GM12891 (cell line): Measurements from ENCODE around the gene PAFAH2.

Source experiments
- DNase-seq: peaks from one replicate; pipeline ENCODE4 v3.0.0; 2011; ENCODE audit warnings: low spot score; ENCODE audit not compliant: insufficient read length
- FAIRE-seq: peaks from 2 replicates; lab custom pipeline; 2011; peaks lifted over from hg19 to GRCh38; lab: Jason Lieb, UNC
- PAX5 ChIP-seq: IDR thresholded peaks from 2 replicates; pipeline ENCODE4 v1.6.1; 2011; ENCODE audit warnings: low read length, moderate library complexity, mild to moderate bottlenecking; ENCODE audit not compliant: insufficient read depth, severe bottlenecking
- POLR2A ChIP-seq: IDR thresholded peaks from 2 replicates; pipeline ENCODE4 v1.6.1; 2011; ENCODE audit warnings: low read depth, low read length, control low read depth
- POLR2AphosphoS5 ChIP-seq: IDR thresholded peaks from 2 replicates; pipeline ENCODE4 v1.6.1; 2011; ENCODE audit warnings: low read depth, low read length, control low read depth
- POU2F2 ChIP-seq: IDR thresholded peaks from 2 replicates; pipeline ENCODE4 v1.6.1; 2011; ENCODE audit warnings: low read depth, mild to moderate bottlenecking, control low read depth, low read length, moderate library complexity
- SPI1 ChIP-seq: IDR thresholded peaks from 2 replicates; pipeline ENCODE4 v1.6.1; 2011; ENCODE audit warnings: low read depth, low read length, control low read depth
- TAF1 ChIP-seq: IDR thresholded peaks from 2 replicates; pipeline ENCODE4 v1.6.1; 2011; ENCODE audit warnings: low read depth, low read length, control low read depth

Gene PAFAH2

GRCh38 chr1:25985670-25986069 lies 12.2 kb downstream of the PAFAH2 start:
- no peak for DNase-seq
- FAIRE-seq: no peak
- TF ChIP-seq TAF1: no peak

- FAIRE-seq (no peak), DNase-seq (no peak)
- TF ChIP-seq PAX5 (no peak), TAF1 (no peak), SPI1 (no peak), POU2F2 (no peak), POLR2A (no peak), POLR2AphosphoS5 (no peak)
Observed at GRCh38 chr1:25985171-25985570, 12.7 kb downstream of the PAFAH2 start.

- no peak for FAIRE-seq
- TF ChIP-seq TAF1 (no peak), SPI1 (no peak), POLR2A (no peak), PAX5 (no peak), POLR2AphosphoS5 (no peak), POU2F2 (no peak)
Observed at GRCh38 chr1:25979210-25979609, 18.7 kb downstream of the PAFAH2 start.

GRCh38 chr1:25978403-25978802 lies 19.5 kb downstream of the PAFAH2 start:
- DNase-seq (no peak), FAIRE-seq (peak; percentile 45)
- TF ChIP-seq SPI1 (no peak), PAX5 (no peak), POU2F2 (no peak), POLR2A (no peak), TAF1 (no peak), POLR2AphosphoS5 (no peak)

More at GRCh38 chr1:25979210-25979609, 18.7 kb downstream of the PAFAH2 start:
- DNase-seq: no peak

DNA sequence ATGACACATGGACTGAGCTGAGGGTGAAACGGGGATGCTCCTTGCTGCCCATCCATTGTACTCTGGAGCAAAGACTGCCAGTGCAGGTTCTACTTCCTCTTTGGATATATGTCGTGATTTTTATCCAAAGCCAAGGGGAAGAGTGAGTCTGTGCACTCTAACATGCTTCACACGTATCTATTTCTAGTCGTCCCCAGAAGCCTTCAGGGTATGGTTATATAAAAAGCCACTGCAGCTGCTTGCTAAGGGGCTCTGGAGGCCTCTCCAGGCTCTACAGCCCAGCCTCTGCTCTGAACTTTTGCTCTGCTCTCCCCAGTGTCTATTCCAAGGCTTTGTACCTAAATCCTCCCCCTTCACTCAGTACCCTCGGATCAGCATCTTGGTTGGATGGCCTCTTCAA lies 20.1 kb downstream of the PAFAH2 start:
- no peak for FAIRE-seq
- TF ChIP-seq TAF1 (no peak), SPI1 (no peak), POLR2AphosphoS5 (no peak), PAX5 (no peak), POU2F2 (no peak), POLR2A (no peak)
- no peak for DNase-seq

DNA sequence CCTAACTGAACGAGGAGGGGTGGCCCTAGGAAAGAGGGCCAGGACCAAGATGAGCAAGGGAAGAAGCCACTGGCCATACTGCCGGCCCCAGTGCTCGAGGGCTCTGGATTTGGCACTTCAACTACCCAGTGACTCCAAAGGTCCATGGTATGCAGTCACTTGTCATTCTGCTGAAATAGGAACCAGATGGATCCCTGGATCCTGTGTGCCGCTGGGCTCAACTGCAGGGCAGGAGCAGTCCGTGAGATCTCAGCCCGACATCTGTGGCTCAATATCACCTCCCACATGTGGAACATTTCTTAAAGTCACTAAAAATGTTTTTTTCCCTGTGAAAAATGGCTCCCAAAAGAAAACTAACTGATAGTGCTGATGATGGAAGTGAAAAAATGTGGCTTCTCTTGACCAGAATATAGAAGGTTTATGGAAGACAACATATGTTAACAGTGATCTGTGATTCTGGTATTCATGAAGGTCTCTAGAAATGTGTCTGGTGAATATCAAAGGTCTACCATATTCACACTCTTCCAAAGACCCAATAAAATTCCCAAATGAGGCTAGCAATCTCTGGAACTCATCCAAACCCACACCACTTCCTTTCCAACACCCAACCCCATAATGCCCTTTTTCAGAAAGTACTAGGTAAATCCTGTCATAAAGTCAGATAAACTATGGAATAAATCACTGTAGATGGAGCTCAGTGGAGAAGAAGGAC lies 24.1 kb downstream of the PAFAH2 start:
- FAIRE-seq (no peak), DNase-seq (no peak)
- TF ChIP-seq PAX5 (no peak), POU2F2 (no peak), POLR2AphosphoS5 (no peak), SPI1 (no peak), POLR2A (no peak), TAF1 (no peak)

DNA sequence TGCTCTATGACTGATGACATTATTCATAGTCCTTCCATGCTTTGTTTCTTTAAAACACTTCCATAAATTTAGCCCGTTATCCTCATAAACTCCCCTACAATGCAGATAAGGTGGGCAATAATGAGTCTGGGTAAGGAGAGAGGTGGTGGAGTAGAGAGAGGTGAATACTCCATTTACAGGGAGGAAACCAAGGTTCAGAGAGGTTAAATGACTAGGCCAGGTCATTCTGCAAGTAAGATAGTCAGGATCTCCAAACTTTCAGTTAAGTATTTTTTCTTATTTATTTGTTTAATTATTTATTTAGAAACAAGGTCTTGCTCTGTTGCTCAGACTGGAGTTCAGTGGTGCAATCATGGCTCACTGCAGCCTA lies 26.1 kb downstream of the PAFAH2 start:
- FAIRE-seq (no peak), DNase-seq (no peak)
- TF ChIP-seq POLR2A (no peak), SPI1 (no peak), POU2F2 (no peak), POLR2AphosphoS5 (no peak), TAF1 (no peak), PAX5 (no peak)

DNA sequence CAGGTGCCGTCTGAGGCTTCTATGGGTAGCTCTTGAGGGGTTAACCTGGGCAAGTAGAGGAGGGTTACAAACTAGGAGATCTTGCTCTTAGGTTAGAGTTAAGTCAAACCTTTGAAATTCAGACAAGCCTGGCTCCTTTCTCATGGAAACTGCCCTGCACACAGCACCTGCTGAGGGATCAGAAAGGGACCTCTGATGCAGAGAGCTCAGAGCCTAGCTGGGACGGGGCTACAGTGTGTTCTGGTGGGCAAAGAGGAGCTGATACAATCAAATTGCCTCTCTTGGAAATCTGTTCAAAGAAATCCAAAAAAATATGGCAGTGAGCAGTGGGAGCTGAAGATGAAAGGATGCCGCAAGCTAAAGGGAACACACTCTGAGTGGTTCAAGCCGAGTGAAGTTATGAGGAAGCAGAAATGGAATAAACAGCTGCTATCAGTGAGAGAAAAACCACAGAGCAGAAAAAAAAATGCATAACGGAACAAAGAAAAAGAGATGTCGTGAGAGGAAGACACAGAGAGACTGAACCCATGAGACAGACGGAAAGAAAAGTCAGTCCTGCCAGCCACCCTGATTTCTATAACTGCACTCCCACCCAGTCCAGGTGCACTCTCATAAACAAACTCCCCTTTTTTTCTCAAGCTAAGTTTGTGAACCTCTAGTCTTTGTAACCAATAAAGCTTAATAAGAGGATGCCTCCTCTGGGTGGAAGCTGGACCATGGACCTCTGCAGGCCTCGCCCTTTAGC lies 26.6 kb downstream of the PAFAH2 start:
- FAIRE-seq: peak; percentile 91
- peak; percentile 30; the same call in 1 of the 2 replicates for TF ChIP-seq SPI1
- TF ChIP-seq POU2F2: 0 out of 2 replicates have a peak, but pooled peaks have one; percentile 63
- TF ChIP-seq POLR2AphosphoS5: no peak
- peak; percentile 27 for DNase-seq

GRCh38 chr1:25967308-25967707 lies 30.6 kb downstream of the PAFAH2 start:
- DNase-seq: no peak
- no peak for TF ChIP-seq POLR2AphosphoS5
- no peak for TF ChIP-seq TAF1
- TF ChIP-seq PAX5: no peak
- TF ChIP-seq POLR2A: no peak
- TF ChIP-seq POU2F2: no peak
- no peak for TF ChIP-seq SPI1
- FAIRE-seq: no peak

GRCh38 chr1:25959611-25960010 lies 38.3 kb downstream of the PAFAH2 start:
- TF ChIP-seq SPI1: no peak
- no peak for TF ChIP-seq POLR2A
- no peak for TF ChIP-seq POLR2AphosphoS5
- no peak for TF ChIP-seq POU2F2
- no peak for TF ChIP-seq TAF1
- no peak for TF ChIP-seq PAX5
- FAIRE-seq (no peak), DNase-seq (no peak)
